Activated T-cell treated with anti-CD3 and anti-CD28 coated beads, Interleukin-2, amount 50 U/mL, for 4 hours (primary cell): ENCODE measurements around the gene GTF3C5. TPM values are rescaled to one million over a fixed set of nuclear protein-coding genes. Genes with fewer than 3 reads are reported as not detected.
"Not testable (repeated sequence)": the region's sequence is repeated elsewhere in the genome, so short reads cannot be mapped to it uniquely, and the experiment has no call there.

Experiments used
- ATAC-seq, 2 donors: fragments of 200-7000 bp; cut with Tn5 transposase; one replicate each; pipeline ENCODE4 v1.10.0; 2021
- DNase-seq: peaks from one replicate; pipeline ENCODE4 v3.0.0-alpha.2; 2020
- H3K27me3 Mint-ChIP-seq: one replicate; pipeline ENCODE4 v1.8.0; 2021; ENCODE audit warnings: low read depth, mixed read lengths
- H3K36me3 Mint-ChIP-seq: one replicate; pipeline ENCODE4 v1.8.0; 2022; ENCODE audit warnings: mixed read lengths; ENCODE audit not compliant: insufficient read depth
- H3K4me1 Mint-ChIP-seq: one replicate; pipeline ENCODE4 v1.8.0; 2021; ENCODE audit warnings: low read depth, mixed read lengths
- H3K4me3 Mint-ChIP-seq: one replicate; pipeline ENCODE4 v1.8.0; 2021; ENCODE audit warnings: mild to moderate bottlenecking, moderate library complexity, mixed read lengths
- H3K9me3 Mint-ChIP-seq: one replicate; pipeline ENCODE4 v1.8.0; 2021; ENCODE audit warnings: mixed read lengths
- total RNA-seq, 3 donors: library from RNA; stranded (reverse); gene quantifications; one replicate each; pipeline ENCODE4 v1.2.1, GENCODE V29; 2021

Gene GTF3C5
- total RNA-seq, 3 donors from 2014 or later: 80.4 to 86.8 (median 83.6) TPM

- no peak overlapping the region for H3K4me3 Mint-ChIP-seq
- H3K4me1 Mint-ChIP-seq: no peaks in the 10 kb centered on the region
- H3K36me3 Mint-ChIP-seq: no peaks in the 10 kb centered on the region
- H3K9me3 Mint-ChIP-seq: no peaks in the 10 kb centered on the region
- no peaks in the 10 kb centered on the region for H3K27me3 Mint-ChIP-seq
- DNase-seq (no peak), ATAC-seq (no peak)
Observed at GRCh38 chr9:133071484-133072150, 40.8 kb downstream of the GTF3C5 start.

GRCh38 chr9:133072210-133072609 is 41.4 kb downstream of the GTF3C5 start:
- H3K4me1 Mint-ChIP-seq, ATAC-seq, H3K27me3 Mint-ChIP-seq: not testable (repeated sequence)

GRCh38 chr9:133073086-133074014 is 42.6 kb downstream of the GTF3C5 start:
- DNase-seq (no peak), ATAC-seq (no peak)
- H3K36me3 Mint-ChIP-seq: no peaks in the 10 kb centered on the region
- no peaks in the 10 kb centered on the region for H3K4me1 Mint-ChIP-seq
- no peaks in the 10 kb centered on the region for H3K9me3 Mint-ChIP-seq
- H3K4me3 Mint-ChIP-seq: no peak overlapping the region
- H3K27me3 Mint-ChIP-seq: no peaks in the 10 kb centered on the region

More at GRCh38 chr9:133072210-133072609, 41.4 kb downstream of the GTF3C5 start:
- not testable (repeated sequence) for H3K36me3 Mint-ChIP-seq, H3K4me3 Mint-ChIP-seq, DNase-seq, H3K9me3 Mint-ChIP-seq

- no peaks in the 10 kb centered on the region for H3K9me3 Mint-ChIP-seq
- no peak overlapping the region for H3K4me3 Mint-ChIP-seq
- no peak for DNase-seq
- no peak for ATAC-seq
- H3K4me1 Mint-ChIP-seq: no peaks in the 10 kb centered on the region
- H3K27me3 Mint-ChIP-seq: no peaks in the 10 kb centered on the region
- no peaks in the 10 kb centered on the region for H3K36me3 Mint-ChIP-seq
Observed at GRCh38 chr9:133074111-133074651, 43.4 kb downstream of the GTF3C5 start.

- ATAC-seq (no peak), DNase-seq (no peak)
- Mint-ChIP-seq H3K9me3 (no peaks in the 10 kb centered on the region), H3K4me1 (no peaks in the 10 kb centered on the region), H3K36me3 (no peaks in the 10 kb centered on the region), H3K4me3 (no peak overlapping the region), H3K27me3 (no peaks in the 10 kb centered on the region)
Observed at GRCh38 chr9:133075925-133076630, 45.3 kb downstream of the GTF3C5 start.

- DNase-seq (no peak), ATAC-seq (no peak)
- no peaks in the 10 kb centered on the region for H3K9me3 Mint-ChIP-seq
- no peaks in the 10 kb centered on the region for H3K4me1 Mint-ChIP-seq
- no peaks in the 10 kb centered on the region for H3K36me3 Mint-ChIP-seq
- no peaks in the 10 kb centered on the region for H3K27me3 Mint-ChIP-seq
- no peak overlapping the region for H3K4me3 Mint-ChIP-seq
Observed at GRCh38 chr9:133076691-133077090, 45.9 kb downstream of the GTF3C5 start.

- Mint-ChIP-seq H3K36me3 (no peaks in the 10 kb centered on the region), H3K27me3 (no peaks in the 10 kb centered on the region), H3K9me3 (no peaks in the 10 kb centered on the region), H3K4me1 (no peaks in the 10 kb centered on the region), H3K4me3 (no peak overlapping the region)
- ATAC-seq (no peak), DNase-seq (no peak)
Observed at GRCh38 chr9:133078486-133078885, 47.7 kb downstream of the GTF3C5 start.

GRCh38 chr9:133080161-133080560 is 49.4 kb downstream of the GTF3C5 start:
- H3K36me3 Mint-ChIP-seq: no peaks in the 10 kb centered on the region
- H3K27me3 Mint-ChIP-seq: no peaks in the 10 kb centered on the region
- H3K4me1 Mint-ChIP-seq: no peaks in the 10 kb centered on the region
- H3K9me3 Mint-ChIP-seq: no peaks in the 10 kb centered on the region
- ATAC-seq: no peak
- no peak overlapping the region for H3K4me3 Mint-ChIP-seq
- no peak for DNase-seq

GRCh38 chr9:133080786-133081779 is 50.3 kb downstream of the GTF3C5 start:
- not testable (repeated sequence) for H3K27me3 Mint-ChIP-seq, H3K4me1 Mint-ChIP-seq, ATAC-seq, H3K36me3 Mint-ChIP-seq, DNase-seq, H3K4me3 Mint-ChIP-seq, H3K9me3 Mint-ChIP-seq

- DNase-seq, H3K9me3 Mint-ChIP-seq, H3K27me3 Mint-ChIP-seq, H3K4me3 Mint-ChIP-seq, ATAC-seq, H3K4me1 Mint-ChIP-seq, H3K36me3 Mint-ChIP-seq: not testable (repeated sequence)
Observed at GRCh38 chr9:133081957-133082644, 51.3 kb downstream of the GTF3C5 start.

- H3K4me3 Mint-ChIP-seq, DNase-seq, H3K4me1 Mint-ChIP-seq, H3K36me3 Mint-ChIP-seq, H3K9me3 Mint-ChIP-seq, ATAC-seq, H3K27me3 Mint-ChIP-seq: not testable (repeated sequence)
Observed at GRCh38 chr9:133083688-133084087, 52.9 kb downstream of the GTF3C5 start.

- not testable (repeated sequence) for ATAC-seq, H3K36me3 Mint-ChIP-seq, DNase-seq, H3K9me3 Mint-ChIP-seq, H3K4me3 Mint-ChIP-seq, H3K27me3 Mint-ChIP-seq, H3K4me1 Mint-ChIP-seq
Observed at GRCh38 chr9:133086212-133086860, 55.5 kb downstream of the GTF3C5 start.
